HepG2 (cell line): Measurements from ENCODE around the gene KLHL8. TPM values are rescaled to one million over a fixed set of nuclear protein-coding genes. Genes with fewer than 3 reads are reported as not detected.

ENCODE experiments used
- ATAC-seq: fragments of 200-7000 bp; cut with Tn5 transposase; 3 replicates; pipeline ENCODE4 v1.9.1; 2020; ENCODE audit warnings: mild to moderate bottlenecking, moderate library complexity
- BruUV-seq: library from RNA; stranded (reverse); fragments of 400-500 nt; replicated peaks from 2 replicates; lab custom pipeline; 2021; lab: Mats Ljungman, UMichigan
- CTCF ChIA-PET: fragments of 300-600 bp; formaldehyde crosslinking; extraction: SDS; loops from one replicate; lab custom pipeline; 2021; ENCODE audit warnings: low total read pairs, inconsistent platforms, low intra/inter-chr PET ratio; lab: Yijun Ruan, JAX
- POLR2A ChIA-PET: fragments of 350-600 bp; sonication (Branson Sonifier 250); formaldehyde crosslinking; loops from one replicate; lab custom pipeline; 2020; ENCODE audit warnings: antibody characterized with exemption, inconsistent platforms; lab: Yijun Ruan, JAX
- DNase-seq: peaks from one replicate; pipeline ENCODE4 v3.0.0-alpha.2; 2015; ENCODE audit warnings: low spot score
- FAIRE-seq: peaks from 3 replicates; lab custom pipeline; 2011; peaks lifted over from hg19 to GRCh38; lab: Jason Lieb, UNC
- H2AFZ ChIP-seq: one replicate; pipeline ENCODE4 v1.6.1; 2011; ENCODE audit warnings: low read length, inconsistent platforms
- H3K27ac ChIP-seq: fragments of 300-600 bp; 3 replicates; pipeline ENCODE4 v1.8.0; 2011; ENCODE audit warnings: mixed run types, mild to moderate bottlenecking, mixed read lengths, low read length, inconsistent platforms; ENCODE audit not compliant: insufficient read depth; ENCODE audit errors: extremely low read length
- H3K27me3 ChIP-seq, 2 experiments: fragments of 200-600 bp in 1 of 2; 2 replicates in 1 of 2; 3 replicates in 1 of 2; pipeline versions ENCODE4 v1.6.0 to v1.8.0; 2011; ENCODE audit warnings: low read length in 2 of 2, mild to moderate bottlenecking in 2 of 2, moderate library complexity in 2 of 2, inconsistent platforms in 1 of 2; ENCODE audit not compliant: insufficient read depth in 2 of 2, control insufficient read depth in 1 of 2
- H3K36me3 ChIP-seq, 2 experiments: fragments of 200-600 bp in 1 of 2; replicated peaks in 1 of 2; 2 replicates in 1 of 2; 3 replicates in 1 of 2; pipeline versions ENCODE4 v1.5.1 to v1.8.0; 2011; ENCODE audit warnings: low read length in 2 of 2, inconsistent platforms in 1 of 2; ENCODE audit not compliant: insufficient read depth in 2 of 2, control insufficient read depth in 1 of 2
- H3K4me1 ChIP-seq: 2 replicates; pipeline ENCODE4 v1.5.1; 2012; ENCODE audit warnings: low read length, inconsistent platforms; ENCODE audit not compliant: insufficient read depth
- H3K4me2 ChIP-seq: 2 replicates; pipeline ENCODE4 v1.6.0; 2011; ENCODE audit warnings: low read depth, low read length, inconsistent platforms
- H3K4me3 ChIP-seq, 3 experiments: fragments of 200-600 bp in 1 of 3; sonication (generic), shearing (Covaris generic) in 1 of 3; replicated peaks in 1 of 3; 2 replicates each; pipeline ENCODE4 v1.5.1; 2011 to 2016; ENCODE audit warnings: low read length in 3 of 3, inconsistent platforms in 2 of 3, low read depth in 2 of 3, mild to moderate bottlenecking in 2 of 3, control low read depth in 1 of 3, mixed read lengths in 1 of 3; ENCODE audit not compliant: insufficient read depth in 1 of 3
- H3K79me2 ChIP-seq: one replicate; pipeline ENCODE4 v1.6.1; 2011; ENCODE audit warnings: low read length, inconsistent platforms; ENCODE audit not compliant: insufficient read depth
- H3K9ac ChIP-seq: 2 replicates; pipeline ENCODE4 v1.6.0; 2011; ENCODE audit warnings: mild to moderate bottlenecking, low read depth, low read length, inconsistent platforms; ENCODE audit not compliant: insufficient read depth
- H3K9me3 ChIP-seq: 2 replicates; pipeline ENCODE4 v1.5.1; 2012; ENCODE audit warnings: mild to moderate bottlenecking, low read length
- H4K20me1 ChIP-seq: 2 replicates; pipeline ENCODE4 v1.6.0; 2011; ENCODE audit warnings: inconsistent platforms, mild to moderate bottlenecking, low read length, moderate library complexity; ENCODE audit not compliant: insufficient read depth
- ATF7-NPFF ChIP-seq: sonication (generic); formaldehyde crosslinking; IDR thresholded peaks from 2 replicates; pipeline ENCODE4 v1.8.1; 2023; ENCODE audit warnings: mild to moderate bottlenecking, low read depth, missing genetic modification reagents, moderate library complexity
- CREB3 ChIP-seq: sonication (generic); formaldehyde crosslinking; IDR thresholded peaks from 2 replicates; pipeline ENCODE4 v1.5.0; 2020; ENCODE audit warnings: missing genetic modification reagents
- CREM ChIP-seq, 2 experiments: sonication (generic) in 1 of 2; formaldehyde crosslinking in 1 of 2; IDR thresholded peaks; 2 replicates each; pipeline versions ENCODE4 v1.4.0 to v1.6.1; 2016 to 2020; ENCODE audit warnings: antibody characterized with exemption in 1 of 2, mild to moderate bottlenecking in 1 of 2, missing genetic modification reagents in 1 of 2
- DDIT3 ChIP-seq: sonication (generic); formaldehyde crosslinking; IDR thresholded peaks from 2 replicates; pipeline ENCODE4 v1.4.0; 2020; ENCODE audit warnings: mild to moderate bottlenecking, missing genetic modification reagents
- GATA4 ChIP-seq: sonication (generic); IDR thresholded peaks from 2 replicates; pipeline ENCODE4 v1.6.1; 2016; ENCODE audit warnings: antibody characterized with exemption, low read depth, borderline replicate concordance
- HHEX ChIP-seq: IDR thresholded peaks from 2 replicates; pipeline ENCODE4 v1.6.1; 2016; ENCODE audit warnings: control low read depth
- MAX ChIP-seq: IDR thresholded peaks from 2 replicates; pipeline ENCODE4 v1.6.1; 2012; ENCODE audit warnings: inconsistent platforms
- PCBP2 ChIP-seq: fragments of 200-400 bp; formaldehyde crosslinking; optimal IDR thresholded peaks from 2 replicates; pipeline ENCODE3; 2018; ENCODE audit warnings: low read length, low read depth; ENCODE audit not compliant: poor library complexity, severe bottlenecking
- PHF5A ChIP-seq: IDR thresholded peaks from one replicate; pipeline ENCODE4 v1.6.1; 2018; ENCODE audit warnings: low read depth, missing genetic modification reagents; ENCODE audit not compliant: unreplicated experiment
- REPIN1 ChIP-seq: sonication (generic); formaldehyde crosslinking; IDR thresholded peaks from 2 replicates; pipeline ENCODE4 v1.8.0; 2022; ENCODE audit warnings: missing genetic modification reagents, low read depth, mild to moderate bottlenecking, borderline replicate concordance
- STAT6 ChIP-seq: sonication (generic); formaldehyde crosslinking; IDR thresholded peaks from 2 replicates; pipeline ENCODE4 v1.4.0; 2020; ENCODE audit warnings: missing genetic modification reagents, mild to moderate bottlenecking, borderline replicate concordance
- TARDBP ChIP-seq: sonication (generic); formaldehyde crosslinking; IDR thresholded peaks from 2 replicates; pipeline ENCODE4 v1.8.0; 2022; ENCODE audit warnings: mild to moderate bottlenecking, missing genetic modification reagents
- ZBTB46 ChIP-seq: sonication (generic); formaldehyde crosslinking; IDR thresholded peaks from 2 replicates; pipeline ENCODE4 v1.4.0; 2020; ENCODE audit warnings: mild to moderate bottlenecking, missing genetic modification reagents, borderline replicate concordance
- ZFP90 ChIP-seq: sonication (generic); formaldehyde crosslinking; IDR thresholded peaks from 2 replicates; pipeline ENCODE4 v1.8.0; 2022; ENCODE audit warnings: missing genetic modification reagents, mild to moderate bottlenecking, inconsistent platforms, borderline replicate concordance
- ZFX ChIP-seq: sonication (generic); formaldehyde crosslinking; IDR thresholded peaks from 2 replicates; pipeline ENCODE4 v1.4.0; 2020; ENCODE audit warnings: mild to moderate bottlenecking, low read depth, missing genetic modification reagents, moderate library complexity
- ZNF430 ChIP-seq: sonication (generic); formaldehyde crosslinking; IDR thresholded peaks from 2 replicates; pipeline ENCODE4 v1.9.0; 2021; ENCODE audit warnings: mild to moderate bottlenecking, missing genetic modification reagents
- WGBS: methylation state at CpG from one replicate; pipeline ENCODE4 v1.1.6; 2017; ENCODE audit warnings: low lambda C conversion rate; 5-methylcytosine and 5-hydroxymethylcytosine counted together
- in situ Hi-C: cut with HindIII; loops from 2 replicates; pipeline ENCODE4 v1.10.0; 2017; ENCODE audit warnings: low pct_unique_long_range_greater_than_20kb; ENCODE audit not compliant: extremely low pct_ligation_motif_present
- intact Hi-C: fragments of 100-400 bp; cut with micrococcal nuclease; formaldehyde crosslinking; loops from one replicate; pipeline ENCODE4 v1.10.0; 2022; ENCODE audit not compliant: unreplicated experiment
- polyA plus RNA-seq, 8 experiments: library from polyadenylated mRNA; depleted of rRNA in 3 of 8; stranded (reverse) in 7 of 8; unstranded in 1 of 8; fragments of >200 nt; fragmentation: Illumina TruSeq in 4 of 8; extraction: Trizol in 4 of 8; gene quantifications; 2 replicates each; pipeline versions ENCODE4 v1.2.1 to v1.2.3, GENCODE V29; 2011 to 2016; ENCODE audit warnings: low read depth in 4 of 8, missing spikeins in 1 of 8, mixed read lengths in 1 of 8; ENCODE audit not compliant: insufficient read depth in 1 of 8
- total RNA-seq, 5 experiments: library from RNA; depleted of rRNA; stranded (reverse); fragments of >200 nt; fragmentation: Illumina TruSeq; extraction: Trizol; gene quantifications; 2 replicates each; pipeline ENCODE4 v1.2.3, GENCODE V29; 2016; ENCODE audit warnings: low read depth in 1 of 5

The KLHL8 gene
- total and polyA plus RNA-seq, 2 of the 13 experiments (the other 11 are each of a cell fraction or from before 2014, with no cell fraction given), result 2.8 to 11.7 TPM

- TF ChIP-seq CREB3 (CRISPR knock-in tag), result no peak
- no peak for TF ChIP-seq TARDBP (CRISPR knock-in tag)
Observed at GRCh38 chr4:87122252-87122651, 98.2 kb downstream of the KLHL8 start (continued).

GRCh38 chr4:87121341-87122065 lies 98.9 kb downstream of the KLHL8 start:
- no peak overlapping the region for H3K27ac ChIP-seq
- no peak overlapping the region for H3K9ac ChIP-seq
- no peaks in the 10 kb centered on the region for H4K20me1 ChIP-seq
- no peak overlapping the region for H3K4me2 ChIP-seq
- no peaks in the 10 kb centered on the region for H3K9me3 ChIP-seq
- H3K36me3 ChIP-seq, result peaks cover 11 to 70% of the 10 kb centered on the region in 2 experiments; a peak in 4 of 5 replicates
- FAIRE-seq, result no peak
- WGBS, result 98% methylated on average over 4 of the region's 4 CpGs
- peaks cover 3% of the 10 kb centered on the region for H3K79me2 ChIP-seq
- BruUV-seq, result no TSS peak
- DNase-seq, result no peak
- ChIA-PET POLR2A (no interaction called here), CTCF (no interaction called here)
- intact Hi-C loops, result no loop called here
- no peak overlapping the region for H2AFZ ChIP-seq
- no peak overlapping the region for H3K4me3 ChIP-seq
- peaks cover 31% of the 10 kb centered on the region for H3K4me1 ChIP-seq
- no peaks in the 10 kb centered on the region for H3K27me3 ChIP-seq
- TF ChIP-seq HHEX (CRISPR knock-in tag) (no peak), ZBTB46 (CRISPR knock-in tag) (no peak), ATF7-NPFF (CRISPR knock-in tag) (no peak), CREM (IDR thresholded peaks at IDR 0.05) (no peak), CREM (CRISPR knock-in tag; IDR thresholded peaks at IDR 0.05) (no peak), MAX (no peak), REPIN1 (CRISPR knock-in tag) (no peak), ZNF430 (CRISPR knock-in tag) (no peak), DDIT3 (CRISPR knock-in tag) (no peak), ZFX (CRISPR knock-in tag) (no peak), PCBP2 (no peak), ZFP90 (CRISPR knock-in tag) (no peak), PHF5A (CRISPR knock-in tag) (no peak), GATA4 (no peak), STAT6 (CRISPR knock-in tag) (no peak)
- ATAC-seq, result no peak
- in situ Hi-C loops, result no loop called here
